ENCODE results near the gene SETD1A.

The SETD1A gene

GRCh38 chr16:30944352-30944751 is 13.2 kb upstream of the SETD1A start:
- TF ChIP-seq CTCF (IDR thresholded peaks at IDR 0.05; ENCODE audit: insufficient read depth, missing control alignments), result no peak
- DNase-seq (ENCODE audit: insufficient read length, low spot score) (no peak), FAIRE-seq (no peak)

GRCh38 chr16:30946671-30947540 is 10.6 kb upstream of the SETD1A start:
- FAIRE-seq, result no peak
- no peak for DNase-seq (ENCODE audit: insufficient read length, low spot score)
- TF ChIP-seq CTCF (IDR thresholded peaks at IDR 0.05; ENCODE audit: insufficient read depth, missing control alignments), result no peak

GRCh38 chr16:30947541-30947858 is 10.1 kb upstream of the SETD1A start:
- no peak for TF ChIP-seq CTCF (IDR thresholded peaks at IDR 0.05; ENCODE audit: insufficient read depth, missing control alignments)
- DNase-seq (ENCODE audit: insufficient read length, low spot score) (no peak), FAIRE-seq (no peak)

GRCh38 chr16:30947859-30948666 is 9.5 kb upstream of the SETD1A start:
- TF ChIP-seq CTCF (IDR thresholded peaks at IDR 0.05; ENCODE audit: insufficient read depth, missing control alignments), result no peak
- no peak for FAIRE-seq
- DNase-seq (ENCODE audit: insufficient read length, low spot score), result no peak

GRCh38 chr16:30948667-30949649 is 8.6 kb upstream of the SETD1A start, which contains the start of gene ORAI3:
ORAI3 (plus strand) TSS chr16:30949068; CDS start chr16:30949290, 222 bp downstream.
- DNase-seq (ENCODE audit: insufficient read length, low spot score) (no peak), FAIRE-seq (no peak)
- no peak for TF ChIP-seq CTCF (IDR thresholded peaks at IDR 0.05; ENCODE audit: insufficient read depth, missing control alignments)

- DNase-seq (ENCODE audit: insufficient read length, low spot score), result no peak
- TF ChIP-seq CTCF (IDR thresholded peaks at IDR 0.05; ENCODE audit: insufficient read depth, missing control alignments), result no peak
- FAIRE-seq, result no peak
Observed at GRCh38 chr16:30949650-30950515, 7.7 kb upstream of the SETD1A start.
